HG02938 (cell line): Measurements from ENCODE around the gene WHRN.
A peak's percentile ranks its signal among the peaks of the same experiment; 100 is the strongest.

Source experiments
- ATAC-seq: cut with Tn5 transposase; IDR thresholded peaks from one replicate; pipeline ENCODE4 v1.9.1; 2021; ENCODE audit warnings: mild to moderate bottlenecking, moderate library complexity; ENCODE audit not compliant: unreplicated experiment

Gene WHRN

GRCh38 chr9:114426046-114426948, 79.0 kb downstream of the WHRN start:
- no peak for ATAC-seq

- ATAC-seq, result no peak
Observed at GRCh38 chr9:114425126-114425525, 80.1 kb downstream of the WHRN start.

- no peak for ATAC-seq
Observed at GRCh38 chr9:114424126-114424525, 81.1 kb downstream of the WHRN start.

GRCh38 chr9:114423181-114423580, 82.1 kb downstream of the WHRN start:
- no peak for ATAC-seq

GRCh38 chr9:114421147-114421546, 84.1 kb downstream of the WHRN start:
- ATAC-seq, result no peak

- ATAC-seq, result no peak
Observed at GRCh38 chr9:114419796-114420195, 85.5 kb downstream of the WHRN start.

GRCh38 chr9:114418053-114418452, 87.2 kb downstream of the WHRN start:
- ATAC-seq, result no peak

- no peak for ATAC-seq
Observed at GRCh38 chr9:114417511-114417910, 87.8 kb downstream of the WHRN start.

- no peak for ATAC-seq
Observed at GRCh38 chr9:114416906-114417305, 88.4 kb downstream of the WHRN start.

- ATAC-seq, result no peak
Observed at GRCh38 chr9:114416290-114416689, 89.0 kb downstream of the WHRN start.

GRCh38 chr9:114414346-114414745, 90.9 kb downstream of the WHRN start:
- ATAC-seq, result no peak

GRCh38 chr9:114413861-114414301, 91.4 kb downstream of the WHRN start:
- no peak for ATAC-seq

- ATAC-seq, result no peak
Observed at GRCh38 chr9:114412048-114412683, 93.1 kb downstream of the WHRN start.

- ATAC-seq, result no peak
Observed at GRCh38 chr9:114411452-114411851, 93.8 kb downstream of the WHRN start.

GRCh38 chr9:114410910-114411309, 94.4 kb downstream of the WHRN start:
- no peak for ATAC-seq

- no peak for ATAC-seq
Observed at GRCh38 chr9:114409842-114410241, 95.4 kb downstream of the WHRN start.

- no peak for ATAC-seq
Observed at GRCh38 chr9:114409103-114409780, 96.0 kb downstream of the WHRN start.

GRCh38 chr9:114408645-114409044, 96.6 kb downstream of the WHRN start:
- ATAC-seq, result no peak

GRCh38 chr9:114407889-114408288, 97.4 kb downstream of the WHRN start:
- no peak for ATAC-seq

- ATAC-seq, result no peak
Observed at GRCh38 chr9:114406441-114406840, 98.8 kb downstream of the WHRN start.

GRCh38 chr9:114405294-114406034, 99.8 kb downstream of the WHRN start:
- peak; percentile 87 for ATAC-seq
